Astrocyte (in vitro differentiated cells and primary cell): ENCODE data around the gene CBFB. TPM values are rescaled to one million over a fixed set of nuclear protein-coding genes. Genes with fewer than 3 reads are reported as not detected.

Experiments
- DNase-seq: peaks from one replicate; pipeline ENCODE4 v3.0.0-alpha.2; 2010; ENCODE audit warnings: low read depth
- FAIRE-seq: peaks from 2 replicates; lab custom pipeline; 2011; peaks lifted over from hg19 to GRCh38; lab: Jason Lieb, UNC
- H2AFZ ChIP-seq: 2 replicates; pipeline ENCODE4 v1.6.0; 2012; ENCODE audit warnings: low read depth, low read length, inconsistent platforms
- H3K27ac ChIP-seq: 2 replicates; pipeline ENCODE4 v1.5.1; 2011; ENCODE audit warnings: low read depth, low read length, inconsistent platforms
- H3K27me3 ChIP-seq: 2 replicates; pipeline ENCODE4 v1.6.0; 2011; ENCODE audit warnings: low read length, inconsistent platforms; ENCODE audit not compliant: insufficient read depth
- H3K36me3 ChIP-seq: 2 replicates; pipeline ENCODE4 v1.5.1; 2011; ENCODE audit warnings: low read length, inconsistent platforms; ENCODE audit not compliant: insufficient read depth
- H3K4me1 ChIP-seq: 2 replicates; pipeline ENCODE4 v1.5.1; 2011; ENCODE audit warnings: low read length, inconsistent platforms; ENCODE audit not compliant: insufficient read depth
- H3K4me2 ChIP-seq: 2 replicates; pipeline ENCODE4 v1.6.0; 2012; ENCODE audit warnings: low read length, inconsistent platforms
- H3K4me3 ChIP-seq: 2 replicates; pipeline ENCODE4 v1.5.1; 2011; ENCODE audit warnings: low read depth, mild to moderate bottlenecking, low read length, inconsistent platforms; ENCODE audit not compliant: insufficient read depth
- H3K79me2 ChIP-seq: 2 replicates; pipeline ENCODE4 v1.6.0; 2012; ENCODE audit warnings: mild to moderate bottlenecking, low read length, inconsistent platforms; ENCODE audit not compliant: insufficient read depth
- H3K9ac ChIP-seq: 2 replicates; pipeline ENCODE4 v1.6.0; 2012; ENCODE audit warnings: mild to moderate bottlenecking, low read length, inconsistent platforms
- H3K9me3 ChIP-seq: 2 replicates; pipeline ENCODE4 v1.5.1; 2012; ENCODE audit warnings: low read depth, mild to moderate bottlenecking, low read length, inconsistent platforms; ENCODE audit not compliant: insufficient read depth
- H4K20me1 ChIP-seq: 2 replicates; pipeline ENCODE4 v1.6.0; 2012; ENCODE audit warnings: low read length, inconsistent platforms; ENCODE audit not compliant: insufficient read depth
- H3K27ac Mint-ChIP-seq: one replicate; pipeline ENCODE4 v1.8.0; 2021; ENCODE audit warnings: mild to moderate bottlenecking, mixed read lengths; ENCODE audit not compliant: unreplicated experiment
- H3K27me3 Mint-ChIP-seq: one replicate; pipeline ENCODE4 v1.8.0; 2021; ENCODE audit warnings: low read depth, mixed read lengths; ENCODE audit not compliant: unreplicated experiment
- H3K36me3 Mint-ChIP-seq: one replicate; pipeline ENCODE4 v1.8.0; 2021; ENCODE audit warnings: low read depth, mixed read lengths; ENCODE audit not compliant: unreplicated experiment
- H3K4me1 Mint-ChIP-seq: one replicate; pipeline ENCODE4 v1.8.0; 2021; ENCODE audit warnings: low read depth, mixed read lengths; ENCODE audit not compliant: unreplicated experiment
- H3K4me3 Mint-ChIP-seq: one replicate; pipeline ENCODE4 v1.8.0; 2021; ENCODE audit warnings: mild to moderate bottlenecking, moderate library complexity, mixed read lengths; ENCODE audit not compliant: unreplicated experiment
- H3K9me3 Mint-ChIP-seq: one replicate; pipeline ENCODE4 v1.8.0; 2021; ENCODE audit warnings: mild to moderate bottlenecking, mixed read lengths; ENCODE audit not compliant: unreplicated experiment
- EZH2 ChIP-seq: IDR thresholded peaks from 2 replicates; pipeline ENCODE4 v1.6.1; 2012; ENCODE audit warnings: mild to moderate bottlenecking, low read length, inconsistent platforms; ENCODE audit not compliant: insufficient read depth
- total RNA-seq: library from RNA; stranded (reverse); gene quantifications from 2 replicates; pipeline ENCODE4 v1.2.1, GENCODE V29; 2021
- TF ChIP-seq, protein P1 (sequence below): IDR thresholded peaks from 2 replicates; pipeline ENCODE4 v1.5.1; 2011; ENCODE audit warnings: low read depth, mild to moderate bottlenecking, inconsistent platforms, low read length, moderate library complexity; ENCODE audit not compliant: insufficient read depth

CBFB gene
- total RNA-seq, 1 donor from 2014 or later: 104 TPM

DNA sequence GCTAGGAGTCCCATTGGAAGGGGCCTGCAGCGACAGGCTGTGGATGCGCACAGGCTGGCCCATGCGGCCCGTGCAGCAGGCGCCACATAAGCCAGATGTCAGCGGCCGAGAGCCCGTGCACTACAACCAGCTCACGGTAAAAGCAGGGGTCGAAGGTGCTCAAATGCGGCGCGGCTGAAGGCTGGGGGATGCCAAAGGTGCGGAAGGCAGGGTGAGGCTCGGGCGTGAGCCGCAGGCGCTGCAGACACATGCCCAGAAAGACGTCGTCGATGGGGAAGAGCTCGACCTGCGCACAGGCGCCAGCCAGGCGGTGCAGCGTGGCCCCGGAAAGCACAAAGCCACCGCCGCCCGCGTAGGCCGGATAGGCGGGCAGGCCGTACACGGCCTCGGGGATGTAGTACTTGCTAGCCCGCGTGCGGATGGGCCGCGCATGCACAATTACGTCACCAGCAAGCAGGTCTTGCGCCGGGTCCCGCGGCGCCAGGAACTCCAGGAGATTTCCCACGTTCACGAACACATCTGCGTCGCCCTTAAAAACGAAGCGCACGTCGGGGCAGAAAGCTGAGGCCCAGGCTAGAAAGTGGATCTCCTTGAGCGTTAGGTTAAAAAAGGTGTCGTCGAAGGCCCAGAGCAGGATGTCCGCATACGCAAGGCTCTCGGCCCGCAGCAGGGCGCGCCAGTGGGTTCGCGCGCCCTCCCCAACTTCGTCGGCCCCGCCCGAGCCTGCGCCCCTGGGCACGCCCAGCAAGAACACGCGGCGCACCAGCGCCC, 120.5 kb downstream of the CBFB start:
- Histone ChIP-seq H3K79me2 (no peaks in the 10 kb centered on the region), H3K4me1 (peaks cover 2% of the 10 kb centered on the region), H3K4me3 (no peak overlapping the region), H3K4me2 (peak overlapping the region; percentile 88), H3K9me3 (no peaks in the 10 kb centered on the region), H3K27ac (no peak overlapping the region), H2AFZ (peak overlapping the region; percentile 81), H3K9ac (no peak overlapping the region), H4K20me1 (peaks cover 28% of the 10 kb centered on the region), H3K36me3 (peaks cover 19% of the 10 kb centered on the region), H3K27me3 (peaks cover 10% of the 10 kb centered on the region)
- Mint-ChIP-seq H3K4me3 (peak overlapping the region; percentile 57), H3K4me1 (no peaks in the 10 kb centered on the region), H3K36me3 (peaks cover 27% of the 10 kb centered on the region), H3K9me3 (peaks cover 4% of the 10 kb centered on the region), H3K27ac (peak overlapping the region; percentile 41), H3K27me3 (peaks cover 28% of the 10 kb centered on the region)
- FAIRE-seq (no peak), DNase-seq (no peak)
- no peak for TF ChIP-seq EZH2
- TF ChIP-seq, protein P1, sequence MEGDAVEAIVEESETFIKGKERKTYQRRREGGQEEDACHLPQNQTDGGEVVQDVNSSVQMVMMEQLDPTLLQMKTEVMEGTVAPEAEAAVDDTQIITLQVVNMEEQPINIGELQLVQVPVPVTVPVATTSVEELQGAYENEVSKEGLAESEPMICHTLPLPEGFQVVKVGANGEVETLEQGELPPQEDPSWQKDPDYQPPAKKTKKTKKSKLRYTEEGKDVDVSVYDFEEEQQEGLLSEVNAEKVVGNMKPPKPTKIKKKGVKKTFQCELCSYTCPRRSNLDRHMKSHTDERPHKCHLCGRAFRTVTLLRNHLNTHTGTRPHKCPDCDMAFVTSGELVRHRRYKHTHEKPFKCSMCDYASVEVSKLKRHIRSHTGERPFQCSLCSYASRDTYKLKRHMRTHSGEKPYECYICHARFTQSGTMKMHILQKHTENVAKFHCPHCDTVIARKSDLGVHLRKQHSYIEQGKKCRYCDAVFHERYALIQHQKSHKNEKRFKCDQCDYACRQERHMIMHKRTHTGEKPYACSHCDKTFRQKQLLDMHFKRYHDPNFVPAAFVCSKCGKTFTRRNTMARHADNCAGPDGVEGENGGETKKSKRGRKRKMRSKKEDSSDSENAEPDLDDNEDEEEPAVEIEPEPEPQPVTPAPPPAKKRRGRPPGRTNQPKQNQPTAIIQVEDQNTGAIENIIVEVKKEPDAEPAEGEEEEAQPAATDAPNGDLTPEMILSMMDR: no peak

DNA sequence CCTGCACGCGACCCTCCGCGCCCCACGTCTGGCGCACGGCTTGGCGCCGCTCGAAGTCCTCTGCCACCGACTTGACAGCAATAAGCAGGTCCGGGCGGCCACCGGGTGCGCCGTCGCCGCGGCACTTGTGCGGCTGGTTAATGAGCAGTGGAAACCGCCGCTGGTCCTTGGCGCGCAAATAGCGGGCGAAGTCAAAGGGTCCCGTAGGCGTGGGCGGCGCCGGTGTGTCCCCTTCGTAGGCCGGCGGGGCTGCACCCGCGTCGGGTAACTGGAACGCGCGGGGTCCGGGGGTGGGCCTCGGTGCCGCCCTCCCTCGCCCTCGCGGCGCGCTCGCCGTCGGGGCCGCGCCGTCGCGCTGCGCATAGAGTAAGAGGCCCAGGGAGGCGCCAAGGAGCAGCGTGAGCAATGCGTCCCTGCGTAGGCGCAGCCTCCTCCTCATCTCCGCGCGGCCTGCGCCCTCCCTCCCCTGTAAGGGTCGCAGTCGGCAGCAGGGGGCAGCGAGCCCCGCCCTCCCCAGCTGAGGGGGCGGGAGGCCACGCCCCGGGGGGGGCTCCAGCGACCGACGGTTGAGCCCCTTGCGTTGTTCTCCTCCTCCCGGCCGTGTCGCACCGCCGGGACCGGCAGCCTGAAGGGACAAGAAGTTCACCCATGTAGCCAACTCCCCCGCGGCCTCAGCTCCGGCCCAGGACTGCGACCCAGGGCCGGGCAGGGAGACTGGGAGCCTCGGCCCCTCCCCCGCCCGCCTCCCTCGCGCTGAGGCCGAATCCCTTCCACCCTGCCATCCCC, 121.3 kb downstream of the CBFB start:
- FAIRE-seq (no peak), DNase-seq (peak; percentile 69)
- Histone ChIP-seq H3K9me3 (no peaks in the 10 kb centered on the region), H3K4me2 (peak overlapping the region; percentile 88), H3K4me1 (peaks cover 2% of the 10 kb centered on the region), H4K20me1 (peaks cover 30% of the 10 kb centered on the region), H3K4me3 (peak overlapping the region; percentile 55), H3K27me3 (peaks cover 13% of the 10 kb centered on the region), H3K36me3 (peaks cover 13% of the 10 kb centered on the region), H3K9ac (peak overlapping the region; percentile 77), H3K79me2 (no peaks in the 10 kb centered on the region), H2AFZ (peak overlapping the region; percentile 81), H3K27ac (no peak overlapping the region)
- H3K4me1 Mint-ChIP-seq: no peaks in the 10 kb centered on the region
- H3K9me3 Mint-ChIP-seq: peaks cover 4% of the 10 kb centered on the region
- TF ChIP-seq, protein P1: no peak
- no peak for TF ChIP-seq EZH2
- H3K36me3 Mint-ChIP-seq: peaks cover 24% of the 10 kb centered on the region
- peaks cover 30% of the 10 kb centered on the region for H3K27me3 Mint-ChIP-seq
- H3K27ac Mint-ChIP-seq: no peak overlapping the region
- no peak overlapping the region for H3K4me3 Mint-ChIP-seq

Other genes starting within 250 kb of the CBFB start
- 0.16 and 0.50 TPM in 2 replicates for gene TERB1, start 227.6 kb upstream of the CBFB start, total RNA-seq
- gene NAE1, start 198.2 kb upstream of the CBFB start, total RNA-seq: 55.0 and 65.0 TPM in 2 replicates
- not detected in 2 replicates for gene CA7, start 184.7 kb upstream of the CBFB start, total RNA-seq
- 12.1 and 16.8 TPM in 2 replicates for gene PDP2, start 148.6 kb upstream of the CBFB start, total RNA-seq
- not detected in 2 replicates for gene CDH16, start 110.3 kb upstream of the CBFB start, total RNA-seq
- gene RRAD, start 103.6 kb upstream of the CBFB start, total RNA-seq: 10.2 and 12.1 TPM in 2 replicates
- gene CIAO2B, start 94.7 kb upstream of the CBFB start, total RNA-seq: 69.5 and 75.6 TPM in 2 replicates
- 22.9 and 28.8 TPM in 2 replicates for gene CES2, start 93.6 kb upstream of the CBFB start, total RNA-seq
- 0.77 and 1.5 TPM in 2 replicates for gene CES3, start 67.9 kb upstream of the CBFB start, total RNA-seq
- 1.2 TPM in 2 replicates for gene CES4A, start 40.6 kb upstream of the CBFB start, total RNA-seq
- gene PHAF1, start 80.8 kb downstream of the CBFB start, total RNA-seq: 16.1 and 17.1 TPM in 2 replicates
- 7.6 and 9.4 TPM in 2 replicates for gene B3GNT9, start 121.8 kb downstream of the CBFB start, total RNA-seq
- 10.1 and 11.0 TPM in 2 replicates for gene TRADD, start 130.8 kb downstream of the CBFB start, total RNA-seq
- 5.6 and 6.8 TPM in 2 replicates for gene FBXL8, start 130.8 kb downstream of the CBFB start, total RNA-seq
- gene HSF4, start 135.6 kb downstream of the CBFB start, total RNA-seq: 4.4 and 4.5 TPM in 2 replicates
- 9.5 and 10.9 TPM in 2 replicates for gene NOL3, start 141.4 kb downstream of the CBFB start, total RNA-seq
- gene MATCAP1, start 154.8 kb downstream of the CBFB start, total RNA-seq: 26.1 TPM in 2 replicates
- gene EXOC3L1, start 161.0 kb downstream of the CBFB start, total RNA-seq: 0.45 and 0.62 TPM in 2 replicates
- gene E2F4, start 163.0 kb downstream of the CBFB start, total RNA-seq: 44.7 and 51.2 TPM in 2 replicates
- gene ELMO3, start 170.0 kb downstream of the CBFB start, total RNA-seq: 1.2 and 1.4 TPM in 2 replicates
- gene TMEM208, start 198.0 kb downstream of the CBFB start, total RNA-seq: 47.5 and 51.6 TPM in 2 replicates
- 38.1 and 40.5 TPM in 2 replicates for gene FHOD1, start 218.3 kb downstream of the CBFB start, total RNA-seq
- 2.4 and 2.5 TPM in 2 replicates for gene SLC9A5, start 219.8 kb downstream of the CBFB start, total RNA-seq